Subcutaneous adipose tissue (tissue), 4 donors: Measurements from ENCODE around the gene CD300C. TPM values are rescaled to one million over a fixed set of nuclear protein-coding genes. Genes with fewer than 3 reads are reported as not detected.

Experiments
- CTCF ChIP-seq: fragments of 450-650 bp; IDR thresholded peaks from one replicate; pipeline ENCODE4 v1.5.1; 2016; ENCODE audit warnings: low read depth, mild to moderate bottlenecking, control low read depth, antibody characterized with exemption, moderate library complexity
- total RNA-seq, 4 donors: library from RNA; depleted of rRNA; stranded (reverse); fragments of >200 nt; gene quantifications; one replicate each; pipeline ENCODE4 v1.1.0, GENCODE V29; 2016

Gene CD300C
- total RNA-seq, result 1 to 10 TPM in 3 of 4 donors, under 1 TPM in 1; 0.65 to 4.0 (median 2.5) TPM

- TF ChIP-seq CTCF, result no peak
These were observed at the start of gene CD300C for GRCh38 chr17:74545843-74546230. CD300C (minus strand) TSS chr17:74546115; CDS start chr17:74545782, 333 bp downstream.

GRCh38 chr17:74595037-74595750 lies 49.3 kb upstream of the CD300C start:
- TF ChIP-seq CTCF, result no peak

- TF ChIP-seq CTCF, result no peak
These were observed 46.4 kb upstream of the CD300C start, which contains the start of gene CD300LD for GRCh38 chr17:74592087-74592990. CD300LD (minus strand) TSS chr17:74592283; CDS start chr17:74592202, 81 bp downstream.

GRCh38 chr17:74591503-74591902 lies 45.6 kb upstream of the CD300C start:
- no peak for TF ChIP-seq CTCF

- no peak for TF ChIP-seq CTCF
These were observed 39.8 kb upstream of the CD300C start for GRCh38 chr17:74585711-74586110.

GRCh38 chr17:74584292-74585060 lies 38.6 kb upstream of the CD300C start:
- no peak for TF ChIP-seq CTCF

GRCh38 chr17:74582633-74583032 lies 36.7 kb upstream of the CD300C start:
- TF ChIP-seq CTCF, result no peak
